ENCODE data around the gene RBPJL. TPM values are rescaled to one million over a fixed set of nuclear protein-coding genes. Genes with fewer than 3 reads are reported as not detected.

RBPJL gene
- total and polyA plus RNA-seq, 2 of the 13 experiments (the other 11 are each of a cell fraction or from before 2014, with no cell fraction given): not detected

DNA sequence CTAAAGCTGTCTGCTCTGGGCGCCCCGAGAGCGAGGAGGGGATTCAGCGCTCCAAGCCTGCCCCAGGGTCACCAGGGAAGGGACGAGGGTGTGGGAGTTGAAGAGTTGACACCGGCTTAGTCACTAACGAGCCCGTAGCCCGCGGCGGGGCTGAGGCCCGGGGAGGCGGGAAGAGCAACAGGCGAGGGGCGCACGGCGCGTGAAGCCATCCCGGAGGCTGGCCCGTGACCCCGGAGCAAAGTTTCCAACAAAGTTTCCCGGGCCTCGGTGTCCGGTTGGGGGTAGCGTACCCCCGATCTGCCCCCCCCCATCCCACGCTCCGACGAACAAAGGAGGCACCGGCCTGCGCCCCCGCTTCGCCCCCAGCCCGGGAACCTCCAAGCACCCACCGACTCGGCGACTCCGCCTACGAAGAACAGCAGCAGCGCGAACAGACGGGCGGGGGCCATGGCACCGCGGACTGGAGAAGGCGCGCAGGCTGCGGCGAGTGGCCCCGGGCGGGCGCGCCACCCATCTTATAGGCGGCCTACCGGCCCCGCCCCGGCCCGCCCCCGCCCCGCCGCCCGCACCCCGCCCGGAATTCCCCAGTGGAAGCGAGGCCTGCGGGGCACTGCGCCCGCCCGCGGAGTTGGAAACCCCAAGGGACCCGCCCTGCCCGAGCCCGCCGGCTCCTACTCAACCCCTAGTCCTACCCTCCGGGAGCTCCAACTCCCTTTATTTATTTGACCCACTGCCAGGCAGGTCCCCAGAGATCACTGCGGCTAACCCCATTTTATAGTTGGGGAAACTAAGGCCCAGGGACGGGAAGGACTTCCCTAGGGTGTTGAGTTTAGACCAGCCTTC, 41.5 kb downstream of the RBPJL start, which contains the start of gene SDC4 (continued):
- TF ChIP-seq, protein P1, sequence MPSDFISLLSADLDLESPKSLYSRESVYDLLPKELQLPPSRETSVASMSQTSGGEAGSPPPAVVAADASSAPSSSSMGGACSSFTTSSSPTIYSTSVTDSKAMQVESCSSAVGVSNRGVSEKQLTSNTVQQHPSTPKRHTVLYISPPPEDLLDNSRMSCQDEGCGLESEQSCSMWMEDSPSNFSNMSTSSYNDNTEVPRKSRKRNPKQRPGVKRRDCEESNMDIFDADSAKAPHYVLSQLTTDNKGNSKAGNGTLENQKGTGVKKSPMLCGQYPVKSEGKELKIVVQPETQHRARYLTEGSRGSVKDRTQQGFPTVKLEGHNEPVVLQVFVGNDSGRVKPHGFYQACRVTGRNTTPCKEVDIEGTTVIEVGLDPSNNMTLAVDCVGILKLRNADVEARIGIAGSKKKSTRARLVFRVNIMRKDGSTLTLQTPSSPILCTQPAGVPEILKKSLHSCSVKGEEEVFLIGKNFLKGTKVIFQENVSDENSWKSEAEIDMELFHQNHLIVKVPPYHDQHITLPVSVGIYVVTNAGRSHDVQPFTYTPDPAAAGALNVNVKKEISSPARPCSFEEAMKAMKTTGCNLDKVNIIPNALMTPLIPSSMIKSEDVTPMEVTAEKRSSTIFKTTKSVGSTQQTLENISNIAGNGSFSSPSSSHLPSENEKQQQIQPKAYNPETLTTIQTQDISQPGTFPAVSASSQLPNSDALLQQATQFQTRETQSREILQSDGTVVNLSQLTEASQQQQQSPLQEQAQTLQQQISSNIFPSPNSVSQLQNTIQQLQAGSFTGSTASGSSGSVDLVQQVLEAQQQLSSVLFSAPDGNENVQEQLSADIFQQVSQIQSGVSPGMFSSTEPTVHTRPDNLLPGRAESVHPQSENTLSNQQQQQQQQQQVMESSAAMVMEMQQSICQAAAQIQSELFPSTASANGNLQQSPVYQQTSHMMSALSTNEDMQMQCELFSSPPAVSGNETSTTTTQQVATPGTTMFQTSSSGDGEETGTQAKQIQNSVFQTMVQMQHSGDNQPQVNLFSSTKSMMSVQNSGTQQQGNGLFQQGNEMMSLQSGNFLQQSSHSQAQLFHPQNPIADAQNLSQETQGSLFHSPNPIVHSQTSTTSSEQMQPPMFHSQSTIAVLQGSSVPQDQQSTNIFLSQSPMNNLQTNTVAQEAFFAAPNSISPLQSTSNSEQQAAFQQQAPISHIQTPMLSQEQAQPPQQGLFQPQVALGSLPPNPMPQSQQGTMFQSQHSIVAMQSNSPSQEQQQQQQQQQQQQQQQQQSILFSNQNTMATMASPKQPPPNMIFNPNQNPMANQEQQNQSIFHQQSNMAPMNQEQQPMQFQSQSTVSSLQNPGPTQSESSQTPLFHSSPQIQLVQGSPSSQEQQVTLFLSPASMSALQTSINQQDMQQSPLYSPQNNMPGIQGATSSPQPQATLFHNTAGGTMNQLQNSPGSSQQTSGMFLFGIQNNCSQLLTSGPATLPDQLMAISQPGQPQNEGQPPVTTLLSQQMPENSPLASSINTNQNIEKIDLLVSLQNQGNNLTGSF (CRISPR knock-in tag; IDR thresholded peaks at IDR 0.05): no peak; the same call in 1 of the 2 replicates
- TF ChIP-seq CHCHD3 (CRISPR knock-in tag; IDR thresholded peaks at IDR 0.05): no peak
- TF ChIP-seq RFXANK (CRISPR knock-in tag; IDR thresholded peaks at IDR 0.05): no peak
- peak; percentile 67; the same call in 1 of the 2 replicates for TF ChIP-seq KDM4B (CRISPR knock-in tag; IDR thresholded peaks at IDR 0.05)
- no peak for TF ChIP-seq FOXM1 (CRISPR knock-in tag; IDR thresholded peaks at IDR 0.05)
- peak; percentile 50; the same call in 1 of the 2 replicates for TF ChIP-seq ZNF557 (CRISPR knock-in tag; IDR thresholded peaks at IDR 0.05)
- TF ChIP-seq, protein P2, sequence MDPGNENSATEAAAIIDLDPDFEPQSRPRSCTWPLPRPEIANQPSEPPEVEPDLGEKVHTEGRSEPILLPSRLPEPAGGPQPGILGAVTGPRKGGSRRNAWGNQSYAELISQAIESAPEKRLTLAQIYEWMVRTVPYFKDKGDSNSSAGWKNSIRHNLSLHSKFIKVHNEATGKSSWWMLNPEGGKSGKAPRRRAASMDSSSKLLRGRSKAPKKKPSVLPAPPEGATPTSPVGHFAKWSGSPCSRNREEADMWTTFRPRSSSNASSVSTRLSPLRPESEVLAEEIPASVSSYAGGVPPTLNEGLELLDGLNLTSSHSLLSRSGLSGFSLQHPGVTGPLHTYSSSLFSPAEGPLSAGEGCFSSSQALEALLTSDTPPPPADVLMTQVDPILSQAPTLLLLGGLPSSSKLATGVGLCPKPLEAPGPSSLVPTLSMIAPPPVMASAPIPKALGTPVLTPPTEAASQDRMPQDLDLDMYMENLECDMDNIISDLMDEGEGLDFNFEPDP (CRISPR knock-in tag; conservative IDR thresholded peaks at IDR 0.05): 0 out of 2 replicates have a peak, but pooled peaks have one; percentile 92
- TF ChIP-seq, protein P3, sequence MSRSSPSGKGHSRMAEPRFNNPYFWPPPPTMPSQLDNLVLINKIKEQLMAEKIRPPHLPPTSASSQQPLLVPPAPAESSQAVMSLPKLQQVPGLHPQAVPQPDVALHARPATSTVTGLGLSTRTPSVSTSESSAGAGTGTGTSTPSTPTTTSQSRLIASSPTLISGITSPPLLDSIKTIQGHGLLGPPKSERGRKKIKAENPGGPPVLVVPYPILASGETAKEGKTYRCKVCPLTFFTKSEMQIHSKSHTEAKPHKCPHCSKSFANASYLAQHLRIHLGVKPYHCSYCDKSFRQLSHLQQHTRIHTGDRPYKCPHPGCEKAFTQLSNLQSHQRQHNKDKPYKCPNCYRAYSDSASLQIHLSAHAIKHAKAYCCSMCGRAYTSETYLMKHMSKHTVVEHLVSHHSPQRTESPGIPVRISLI (CRISPR knock-in tag; IDR thresholded peaks at IDR 0.05; ENCODE audit: borderline replicate concordance): no peak; the same call in 1 of the 2 replicates
- peak; percentile 87; the same call in 1 of the 2 replicates for TF ChIP-seq ZNF510 (CRISPR knock-in tag; IDR thresholded peaks at IDR 0.05; ENCODE audit: low read depth)
- TF ChIP-seq, protein P4, sequence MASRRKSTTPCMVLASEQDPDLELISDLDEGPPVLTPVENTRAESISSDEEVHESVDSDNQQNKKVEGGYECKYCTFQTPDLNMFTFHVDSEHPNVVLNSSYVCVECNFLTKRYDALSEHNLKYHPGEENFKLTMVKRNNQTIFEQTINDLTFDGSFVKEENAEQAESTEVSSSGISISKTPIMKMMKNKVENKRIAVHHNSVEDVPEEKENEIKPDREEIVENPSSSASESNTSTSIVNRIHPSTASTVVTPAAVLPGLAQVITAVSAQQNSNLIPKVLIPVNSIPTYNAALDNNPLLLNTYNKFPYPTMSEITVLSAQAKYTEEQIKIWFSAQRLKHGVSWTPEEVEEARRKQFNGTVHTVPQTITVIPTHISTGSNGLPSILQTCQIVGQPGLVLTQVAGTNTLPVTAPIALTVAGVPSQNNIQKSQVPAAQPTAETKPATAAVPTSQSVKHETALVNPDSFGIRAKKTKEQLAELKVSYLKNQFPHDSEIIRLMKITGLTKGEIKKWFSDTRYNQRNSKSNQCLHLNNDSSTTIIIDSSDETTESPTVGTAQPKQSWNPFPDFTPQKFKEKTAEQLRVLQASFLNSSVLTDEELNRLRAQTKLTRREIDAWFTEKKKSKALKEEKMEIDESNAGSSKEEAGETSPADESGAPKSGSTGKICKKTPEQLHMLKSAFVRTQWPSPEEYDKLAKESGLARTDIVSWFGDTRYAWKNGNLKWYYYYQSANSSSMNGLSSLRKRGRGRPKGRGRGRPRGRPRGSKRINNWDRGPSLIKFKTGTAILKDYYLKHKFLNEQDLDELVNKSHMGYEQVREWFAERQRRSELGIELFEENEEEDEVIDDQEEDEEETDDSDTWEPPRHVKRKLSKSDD (CRISPR knock-in tag; IDR thresholded peaks at IDR 0.05; ENCODE audit: low read depth): 0 out of 2 replicates have a peak, but pooled peaks have one; percentile 72
- TF ChIP-seq HNF4G (IDR thresholded peaks at IDR 0.05; ENCODE audit: borderline replicate concordance, low read depth, low read length): no peak
- TF ChIP-seq HNF4G (CRISPR knock-in tag; IDR thresholded peaks at IDR 0.05; ENCODE audit: borderline replicate concordance, low read depth): no peak
- TF ChIP-seq GFI1 (CRISPR knock-in tag; IDR thresholded peaks at IDR 0.05; ENCODE audit: borderline replicate concordance): no peak; the same call in 1 of the 2 replicates
- 0 out of 2 replicates have a peak, but pooled peaks have one; percentile 48 for TF ChIP-seq NR1H2 (CRISPR knock-in tag; IDR thresholded peaks at IDR 0.05; ENCODE audit: borderline replicate concordance, low read depth)
- 0 out of 2 replicates have a peak, but pooled peaks have one; percentile 48 for TF ChIP-seq ZNF605 (CRISPR knock-in tag; IDR thresholded peaks at IDR 0.05)

All from HepG2 (cell line).